SJSA1 (cell line): ENCODE results near the gene EPHA5. TPM values are rescaled to one million over a fixed set of nuclear protein-coding genes. Genes with fewer than 3 reads are reported as not detected.

Experiments
- DNase-seq, 2 experiments: peaks; one replicate each; pipeline ENCODE4 v3.0.0-alpha.2; 2015 to 2020; ENCODE audit warnings: low spot score in 2 of 2, low read depth in 1 of 2
- H3K27ac ChIP-seq: fragments of 250-450 bp; sonication (Bioruptor Pico); 2 replicates; pipeline ENCODE4 v1.5.1; 2020; ENCODE audit warnings: mild to moderate bottlenecking, moderate library complexity
- H3K27me3 ChIP-seq: fragments of 250-450 bp; sonication (Bioruptor Pico); replicated peaks from 2 replicates; pipeline ENCODE4 v1.5.1; 2020; ENCODE audit warnings: mild to moderate bottlenecking, moderate library complexity
- H3K36me3 ChIP-seq: fragments of 250-450 bp; sonication (Bioruptor Pico); 2 replicates; pipeline ENCODE4 v1.5.1; 2020; ENCODE audit warnings: mild to moderate bottlenecking
- H3K4me1 ChIP-seq: fragments of 250-450 bp; sonication (Bioruptor Pico); replicated peaks from 2 replicates; pipeline ENCODE4 v1.6.1; 2021; ENCODE audit warnings: mild to moderate bottlenecking
- H3K4me3 ChIP-seq: fragments of 250-450 bp; sonication (Bioruptor Pico); 2 replicates; pipeline ENCODE4 v1.5.1; 2020; ENCODE audit warnings: mild to moderate bottlenecking
- H3K9me3 ChIP-seq: fragments of 250-450 bp; sonication (Bioruptor Pico); replicated peaks from 2 replicates; pipeline ENCODE4 v1.5.1; 2020; ENCODE audit warnings: mild to moderate bottlenecking
- total RNA-seq: library from RNA; depleted of rRNA; stranded (reverse); fragments of >200 nt; shearing (Covaris generic); gene quantifications from 2 replicates; pipeline ENCODE4 v1.2.3, GENCODE V29; 2014

The EPHA5 gene
- total RNA-seq, 1 experiment from 2014 or later, result 0.05 TPM

DNA sequence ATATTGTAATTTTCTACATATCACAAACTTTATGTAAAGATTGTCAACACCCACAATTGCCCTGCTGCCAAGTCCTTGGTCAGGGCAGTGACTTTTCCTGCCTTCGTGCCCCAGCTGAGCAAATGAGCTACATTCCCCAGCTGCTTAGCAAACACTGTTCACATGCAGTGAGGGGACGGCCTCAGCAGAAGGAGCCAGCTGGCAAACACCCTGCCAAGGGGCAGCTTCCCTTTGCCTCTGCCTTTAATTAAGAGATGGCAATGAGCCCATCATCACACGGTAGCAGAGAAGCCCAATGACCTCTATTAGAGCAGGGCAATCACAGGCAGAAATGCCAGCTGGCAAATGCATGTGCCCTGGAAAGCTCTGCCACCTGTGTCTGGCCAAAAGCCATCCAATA, 253.4 kb downstream of the EPHA5 start:
- Histone ChIP-seq H3K9me3 (no peaks in the 10 kb centered on the region), H3K27me3 (no peaks in the 10 kb centered on the region), H3K4me1 (no peaks in the 10 kb centered on the region), H3K4me3 (no peak overlapping the region), H3K27ac (no peak overlapping the region), H3K36me3 (no peaks in the 10 kb centered on the region)
- DNase-seq, result no peak

DNA sequence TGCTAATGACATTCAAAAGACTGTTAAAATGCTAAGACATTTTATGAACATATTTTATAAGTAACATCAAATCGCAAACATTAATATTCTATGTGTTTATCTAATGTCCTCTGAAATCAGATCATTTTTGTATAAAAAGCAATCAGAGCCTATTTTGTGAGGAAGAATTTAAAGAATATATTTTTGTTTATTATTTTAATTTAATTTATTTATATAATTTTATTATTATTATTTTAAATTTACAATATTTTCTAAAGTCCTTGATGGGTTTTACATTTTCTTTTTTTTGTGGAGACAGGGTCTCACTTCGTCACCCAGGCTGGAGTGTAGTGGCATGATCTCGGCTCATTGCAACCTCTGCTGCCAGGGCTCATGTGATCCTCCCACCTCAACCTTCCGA, 262.8 kb downstream of the EPHA5 start:
- H3K9me3 ChIP-seq, result no peaks in the 10 kb centered on the region
- H3K4me3 ChIP-seq, result no peak overlapping the region
- DNase-seq, result no peak
- H3K27me3 ChIP-seq, result no peaks in the 10 kb centered on the region
- no peaks in the 10 kb centered on the region for H3K4me1 ChIP-seq
- no peaks in the 10 kb centered on the region for H3K36me3 ChIP-seq
- H3K27ac ChIP-seq, result no peak overlapping the region

DNA sequence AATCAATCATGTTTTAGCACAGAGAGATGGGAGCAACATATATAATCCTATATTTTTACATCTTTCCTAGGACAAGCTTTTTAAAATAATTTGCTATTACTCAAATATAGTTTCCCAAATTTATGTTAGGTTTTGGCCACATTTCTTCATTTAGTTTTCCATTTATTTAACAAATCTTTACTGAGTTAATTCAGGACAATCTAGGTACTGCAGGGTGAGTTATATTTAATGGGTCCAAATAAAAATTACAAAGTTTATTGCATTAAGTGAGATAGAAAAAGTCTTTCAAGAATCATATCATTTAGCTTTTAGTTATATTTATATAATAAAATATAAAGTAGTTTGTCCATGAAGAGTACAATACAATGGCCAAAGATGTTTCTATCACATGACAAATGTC, 269.2 kb downstream of the EPHA5 start:
- no peak for DNase-seq
- Histone ChIP-seq H3K4me1 (no peaks in the 10 kb centered on the region), H3K4me3 (no peak overlapping the region), H3K27ac (no peak overlapping the region), H3K9me3 (no peaks in the 10 kb centered on the region), H3K27me3 (no peaks in the 10 kb centered on the region), H3K36me3 (no peaks in the 10 kb centered on the region)

DNA sequence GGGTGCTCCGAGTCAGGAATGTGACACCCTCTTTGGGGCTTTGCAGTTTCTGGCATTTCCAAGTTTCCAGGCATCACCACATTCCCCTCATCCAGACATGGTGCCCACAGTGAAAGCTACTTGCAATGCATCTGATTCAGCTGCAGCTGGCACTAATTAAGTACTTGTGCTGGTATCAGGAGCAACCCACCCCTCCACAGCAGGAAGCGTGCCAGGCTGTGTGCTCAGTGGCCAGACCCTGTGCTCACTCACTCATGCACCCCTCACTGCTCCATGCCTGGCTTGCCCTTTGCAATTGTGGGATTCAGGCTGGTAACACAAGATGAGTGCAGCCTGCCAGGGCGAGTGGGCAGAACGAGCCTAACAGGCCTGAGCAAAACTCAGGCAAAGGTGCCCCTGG, 271.2 kb downstream of the EPHA5 start:
- no peak for DNase-seq
- Histone ChIP-seq H3K9me3 (no peaks in the 10 kb centered on the region), H3K4me3 (no peak overlapping the region), H3K4me1 (no peaks in the 10 kb centered on the region), H3K27ac (no peak overlapping the region), H3K36me3 (no peaks in the 10 kb centered on the region), H3K27me3 (no peaks in the 10 kb centered on the region)

DNA sequence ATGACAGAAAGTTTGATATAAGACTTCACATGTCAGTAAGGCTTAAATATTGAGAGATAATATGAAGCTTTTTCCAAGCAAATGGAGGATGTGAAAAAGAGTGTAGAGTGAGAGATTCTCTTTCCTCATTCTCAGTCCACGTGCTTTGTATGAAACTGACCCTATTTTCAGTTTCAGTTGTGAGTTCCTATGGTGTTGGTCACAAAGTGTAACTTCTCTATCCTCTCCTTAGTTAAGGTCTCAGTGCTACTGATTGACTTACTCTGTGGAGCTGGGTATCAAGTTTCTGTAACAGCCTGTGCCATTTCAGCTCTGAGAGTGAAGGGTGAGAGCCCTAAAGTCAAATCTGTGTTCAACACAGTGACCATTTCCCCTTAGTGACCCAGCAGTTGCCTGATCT, 277.2 kb downstream of the EPHA5 start:
- Histone ChIP-seq H3K4me3 (no peak overlapping the region), H3K27me3 (no peaks in the 10 kb centered on the region), H3K9me3 (no peaks in the 10 kb centered on the region), H3K27ac (no peak overlapping the region), H3K4me1 (no peaks in the 10 kb centered on the region), H3K36me3 (no peaks in the 10 kb centered on the region)
- DNase-seq, result no peak

DNA sequence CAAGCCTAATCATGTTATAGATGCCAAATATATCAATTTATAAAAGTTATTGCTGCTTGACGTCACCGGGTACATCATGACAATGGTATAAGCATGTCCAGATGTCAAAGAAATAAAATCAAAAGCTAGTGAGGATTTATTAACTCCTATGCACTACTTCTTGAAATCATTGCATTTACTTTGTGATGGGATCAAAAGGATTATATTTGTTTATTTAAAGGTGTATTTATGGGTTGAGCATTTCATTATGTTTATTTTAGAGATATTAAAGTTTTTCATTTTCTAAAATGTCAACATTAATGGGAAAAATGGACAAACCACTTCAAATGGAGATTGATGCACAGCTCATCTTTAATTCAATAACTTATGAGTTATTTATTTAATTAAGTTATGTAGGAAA, 277.8 kb downstream of the EPHA5 start:
- H3K4me3 ChIP-seq, result no peak overlapping the region
- no peaks in the 10 kb centered on the region for H3K36me3 ChIP-seq
- DNase-seq, result no peak
- no peaks in the 10 kb centered on the region for H3K4me1 ChIP-seq
- H3K27me3 ChIP-seq, result no peaks in the 10 kb centered on the region
- no peaks in the 10 kb centered on the region for H3K9me3 ChIP-seq
- H3K27ac ChIP-seq, result no peak overlapping the region

DNA sequence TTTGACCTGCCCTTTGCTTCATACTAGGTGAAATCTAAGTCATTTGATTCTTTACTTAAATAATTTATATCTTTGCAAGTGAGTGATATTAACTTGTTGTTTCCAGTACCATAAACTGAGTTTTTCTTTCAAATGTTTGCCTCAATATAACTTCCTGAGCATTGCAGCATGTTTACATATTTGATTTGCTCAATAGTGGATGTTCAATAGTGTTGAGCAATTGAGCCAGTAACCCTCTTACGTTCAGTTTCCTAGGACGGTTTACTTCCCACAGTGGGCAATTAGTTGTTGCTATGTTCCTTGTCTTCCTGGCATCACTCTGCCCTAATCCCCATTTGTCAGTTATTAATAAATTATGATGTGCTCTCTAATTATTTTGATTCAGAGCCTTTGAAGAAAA, 278.5 kb downstream of the EPHA5 start:
- Histone ChIP-seq H3K9me3 (no peaks in the 10 kb centered on the region), H3K27ac (no peak overlapping the region), H3K4me1 (no peaks in the 10 kb centered on the region), H3K27me3 (no peaks in the 10 kb centered on the region), H3K4me3 (no peak overlapping the region), H3K36me3 (no peaks in the 10 kb centered on the region)
- DNase-seq, result no peak

- no peaks in the 10 kb centered on the region for H3K36me3 ChIP-seq
- H3K4me3 ChIP-seq, result no peak overlapping the region
- H3K4me1 ChIP-seq, result no peaks in the 10 kb centered on the region
- H3K27me3 ChIP-seq, result no peaks in the 10 kb centered on the region
- H3K9me3 ChIP-seq, result no peaks in the 10 kb centered on the region
- DNase-seq, result no peak
- no peak overlapping the region for H3K27ac ChIP-seq
Measured at GRCh38 chr4:65391382-65391781, 278.9 kb downstream of the EPHA5 start.

- Histone ChIP-seq H3K9me3 (no peaks in the 10 kb centered on the region), H3K36me3 (no peaks in the 10 kb centered on the region), H3K27me3 (no peaks in the 10 kb centered on the region), H3K4me1 (no peaks in the 10 kb centered on the region), H3K4me3 (no peak overlapping the region), H3K27ac (no peak overlapping the region)
- no peak for DNase-seq
Measured at GRCh38 chr4:65386927-65387326, 283.4 kb downstream of the EPHA5 start.

DNA sequence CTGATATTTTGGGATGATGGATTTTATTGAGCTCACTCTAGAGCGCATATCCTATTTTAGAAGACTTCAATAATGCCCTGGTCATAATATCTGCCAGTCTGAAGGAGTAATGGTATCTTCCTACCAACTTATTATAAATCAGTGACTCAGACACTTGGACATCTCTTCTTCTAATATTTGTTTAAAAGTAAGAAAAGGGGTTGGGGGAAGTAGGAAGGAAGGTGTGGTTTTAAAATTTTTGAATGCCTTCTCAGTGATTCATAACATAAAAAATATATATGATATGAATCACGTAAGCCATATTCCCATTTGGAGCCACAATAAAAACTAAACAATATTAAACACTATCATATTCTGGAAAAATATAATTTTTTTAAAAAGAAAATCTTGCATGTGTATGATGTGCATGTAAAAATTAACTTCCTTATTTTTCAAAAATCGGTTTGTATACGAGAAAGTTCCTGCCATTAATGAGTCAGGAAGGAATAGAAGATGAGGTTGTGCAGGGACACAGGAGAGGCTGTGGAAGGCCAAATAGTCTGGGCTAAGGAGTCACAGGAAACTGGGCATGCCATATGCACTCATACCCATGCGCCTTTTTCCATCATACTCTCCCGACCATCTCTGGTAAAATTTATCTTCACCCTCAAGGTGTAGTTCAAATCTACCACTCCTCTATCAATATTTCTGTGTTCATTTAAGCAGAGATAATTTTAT, 286.5 kb downstream of the EPHA5 start:
- Histone ChIP-seq H3K36me3 (no peaks in the 10 kb centered on the region), H3K4me1 (no peaks in the 10 kb centered on the region), H3K27me3 (no peaks in the 10 kb centered on the region), H3K27ac (no peak overlapping the region), H3K9me3 (no peaks in the 10 kb centered on the region), H3K4me3 (no peak overlapping the region)
- no peak for DNase-seq

GRCh38 chr4:65381648-65382047, 288.6 kb downstream of the EPHA5 start:
- H3K4me3 ChIP-seq, result no peak overlapping the region
- H3K27me3 ChIP-seq, result no peaks in the 10 kb centered on the region
- H3K36me3 ChIP-seq, result no peaks in the 10 kb centered on the region
- no peaks in the 10 kb centered on the region for H3K9me3 ChIP-seq
- no peak overlapping the region for H3K27ac ChIP-seq
- no peak for DNase-seq
- no peaks in the 10 kb centered on the region for H3K4me1 ChIP-seq

DNA sequence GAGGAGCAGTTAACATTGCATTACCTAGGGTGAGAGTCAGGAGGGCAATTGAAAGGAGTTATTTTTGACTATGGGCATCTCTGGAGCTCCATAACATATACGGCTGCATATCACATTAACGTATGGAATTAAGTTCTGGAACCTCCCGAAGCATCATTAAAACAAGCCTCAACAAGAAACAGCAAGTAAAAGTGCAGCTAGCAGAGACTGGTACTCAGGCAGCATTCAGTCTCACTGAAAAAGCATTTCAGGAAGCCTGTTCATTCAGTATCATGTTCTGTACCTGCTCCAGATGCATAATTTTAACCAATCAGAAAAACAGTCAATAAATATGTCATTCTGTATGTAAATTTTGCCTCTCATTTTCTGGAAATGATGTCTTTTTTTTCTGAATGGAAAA, 299.6 kb downstream of the EPHA5 start:
- H3K4me3 ChIP-seq, result no peak overlapping the region
- H3K9me3 ChIP-seq, result no peaks in the 10 kb centered on the region; the same call in 1 of the 2 replicates
- H3K27ac ChIP-seq, result no peak overlapping the region
- H3K4me1 ChIP-seq, result no peaks in the 10 kb centered on the region
- no peaks in the 10 kb centered on the region for H3K36me3 ChIP-seq
- DNase-seq, result no peak
- H3K27me3 ChIP-seq, result no peaks in the 10 kb centered on the region

DNA sequence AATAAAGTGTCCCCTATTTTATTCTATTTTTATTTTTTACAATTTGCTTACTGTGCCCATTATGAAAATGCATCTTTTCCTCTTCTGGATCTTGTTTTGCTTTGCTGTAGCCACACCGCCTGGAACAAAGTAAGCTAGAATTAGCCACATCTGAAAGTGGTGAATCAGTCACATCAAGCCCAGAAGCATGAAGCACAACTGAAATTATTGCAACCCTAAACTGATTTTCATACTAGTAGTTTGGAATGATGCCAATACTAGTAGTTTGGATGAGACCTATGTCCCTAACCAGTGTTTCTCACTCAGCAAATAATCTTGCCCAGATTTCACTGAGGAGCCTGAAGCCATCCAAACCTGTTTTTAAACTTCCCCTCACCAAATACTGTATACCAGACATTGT, 303.0 kb downstream of the EPHA5 start:
- Histone ChIP-seq H3K27me3 (no peaks in the 10 kb centered on the region), H3K4me1 (no peaks in the 10 kb centered on the region), H3K4me3 (no peak overlapping the region), H3K9me3 (no peaks in the 10 kb centered on the region; the same call in 1 of the 2 replicates), H3K36me3 (no peaks in the 10 kb centered on the region), H3K27ac (no peak overlapping the region)
- no peak for DNase-seq

DNA sequence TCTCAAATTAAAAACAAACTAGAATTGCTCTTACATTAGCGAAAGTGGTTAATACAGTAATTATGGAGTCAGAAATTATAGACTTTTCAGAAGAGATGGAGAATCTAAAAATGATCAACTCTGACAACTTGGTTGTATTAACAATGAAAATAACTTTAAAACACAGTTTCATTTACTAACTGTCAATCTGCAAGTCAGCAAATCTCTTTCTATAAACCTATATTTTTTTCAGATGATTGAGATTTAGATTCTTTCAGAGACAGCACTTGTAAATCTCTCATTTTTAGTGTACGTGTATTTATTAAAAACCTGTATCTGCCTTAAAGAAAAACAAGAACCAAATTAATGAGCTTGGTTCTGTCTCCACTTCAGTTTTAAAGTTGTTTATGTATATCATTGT, 311.4 kb downstream of the EPHA5 start:
- H3K4me1 ChIP-seq, result no peaks in the 10 kb centered on the region
- no peaks in the 10 kb centered on the region for H3K27me3 ChIP-seq
- no peaks in the 10 kb centered on the region for H3K36me3 ChIP-seq
- no peaks in the 10 kb centered on the region for H3K9me3 ChIP-seq
- DNase-seq, result no peak
- H3K4me3 ChIP-seq, result no peak overlapping the region
- H3K27ac ChIP-seq, result no peak overlapping the region

GRCh38 chr4:65353098-65353497, 317.2 kb downstream of the EPHA5 start:
- Histone ChIP-seq H3K27me3 (no peaks in the 10 kb centered on the region), H3K36me3 (no peaks in the 10 kb centered on the region), H3K4me1 (no peaks in the 10 kb centered on the region), H3K4me3 (no peak overlapping the region), H3K9me3 (no peaks in the 10 kb centered on the region), H3K27ac (no peak overlapping the region)
- DNase-seq, result no peak
